Globus pallidus (tissue), 1 donor: ENCODE measurements around the gene PTPRT.

Experiments used
- DNase-seq: peaks from one replicate; pipeline ENCODE4 v3.0.0-alpha.2; 2015; ENCODE audit warnings: low spot score

PTPRT gene

GRCh38 chr20:42549496-42549895, 640.2 kb downstream of the PTPRT start:
- DNase-seq, result no peak

- no peak for DNase-seq
These were observed 644.8 kb downstream of the PTPRT start for GRCh38 chr20:42544926-42545325.

DNA sequence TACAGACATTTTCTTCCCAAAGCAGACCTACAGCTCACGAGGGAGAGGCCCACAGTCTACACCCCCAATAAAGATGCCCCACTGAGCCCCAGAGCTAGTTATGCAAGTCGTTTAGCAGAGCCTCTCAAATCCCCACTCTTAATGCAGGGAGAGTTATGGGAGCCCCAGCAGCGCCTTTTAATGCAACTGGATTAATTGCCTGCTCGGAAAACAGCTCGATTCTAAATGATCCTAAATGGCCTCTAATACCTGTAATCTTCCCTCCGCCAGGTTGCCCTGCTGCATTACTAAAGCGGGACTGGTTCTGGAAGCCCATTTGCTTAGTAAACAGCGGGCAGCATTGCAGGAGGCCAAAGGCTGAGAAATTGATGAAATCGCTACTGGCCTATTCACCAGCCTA, 656.9 kb downstream of the PTPRT start:
- DNase-seq, result no peak

DNA sequence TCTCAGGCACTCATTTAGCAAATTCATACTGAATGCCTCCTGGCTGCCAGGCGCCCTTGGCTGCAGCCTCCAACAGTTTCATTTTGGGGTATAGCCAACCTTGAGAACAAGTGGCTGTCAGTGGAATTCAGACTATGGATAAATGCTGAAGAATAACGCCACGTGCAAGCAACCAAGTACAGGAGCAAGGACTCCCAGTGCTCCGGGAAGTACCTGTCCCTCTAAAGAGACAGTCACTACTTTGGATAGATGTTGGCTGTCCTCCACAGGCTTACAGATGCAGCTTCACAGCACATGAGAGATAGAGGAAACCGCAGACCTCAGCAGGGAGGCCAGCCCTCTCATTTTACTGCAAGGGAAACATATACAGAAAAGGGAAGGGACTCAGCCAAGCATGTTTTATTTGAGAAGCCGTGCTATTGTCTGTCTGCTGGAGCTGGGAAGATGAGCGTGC, 658.2 kb downstream of the PTPRT start:
- peak; percentile 39 for DNase-seq

DNA sequence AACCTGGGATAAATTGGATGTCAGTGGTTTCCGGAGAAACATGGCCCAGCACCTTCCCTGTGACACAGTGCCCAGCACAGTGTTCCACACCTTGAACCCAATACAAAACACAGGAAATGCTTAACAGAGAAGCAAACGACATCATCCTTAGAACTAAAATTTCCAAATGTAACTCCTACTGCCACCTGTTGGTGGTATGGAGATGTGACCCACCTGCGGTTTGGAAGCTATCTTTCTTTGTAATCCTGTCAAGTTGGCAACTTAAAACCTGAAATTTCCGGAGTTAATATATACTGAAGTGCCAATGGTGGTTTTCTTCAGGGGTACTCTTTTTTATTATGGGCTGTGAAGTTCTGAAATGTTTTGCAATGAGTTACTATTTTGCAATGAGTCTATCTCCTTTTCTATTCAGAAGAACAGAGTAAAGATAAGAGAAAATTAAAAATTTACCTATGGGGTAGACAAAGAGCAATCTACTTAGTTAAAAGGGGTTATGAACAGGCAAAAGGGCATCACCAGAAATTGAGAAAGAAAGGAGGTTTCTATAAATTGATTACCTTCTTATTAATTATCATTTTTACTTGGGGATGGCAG, 658.8 kb downstream of the PTPRT start:
- peak; percentile 35 for DNase-seq

DNA sequence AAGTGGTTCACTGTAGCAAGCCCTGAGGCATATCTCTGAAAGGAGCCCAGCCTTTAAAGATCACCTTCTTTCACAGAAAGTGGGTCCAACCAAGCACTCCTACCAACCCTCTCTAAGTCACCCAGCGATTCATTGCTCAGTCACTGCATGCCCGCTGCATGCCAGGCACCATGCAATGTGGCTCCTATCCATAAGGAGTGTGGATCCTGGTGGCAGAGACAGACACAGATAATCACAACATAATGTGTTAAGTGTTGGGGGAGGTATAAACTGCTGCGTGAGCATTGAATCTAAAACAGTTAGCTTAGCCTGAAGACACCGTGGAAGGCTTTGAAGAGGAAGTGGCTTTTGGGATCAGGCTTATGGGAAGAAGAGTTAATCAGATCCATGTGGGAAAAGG, 659.5 kb downstream of the PTPRT start:
- DNase-seq, result no peak

GRCh38 chr20:42524058-42524457, 665.6 kb downstream of the PTPRT start:
- DNase-seq, result no peak

- no peak for DNase-seq
These were observed 673.0 kb downstream of the PTPRT start for GRCh38 chr20:42516692-42517091.

DNA sequence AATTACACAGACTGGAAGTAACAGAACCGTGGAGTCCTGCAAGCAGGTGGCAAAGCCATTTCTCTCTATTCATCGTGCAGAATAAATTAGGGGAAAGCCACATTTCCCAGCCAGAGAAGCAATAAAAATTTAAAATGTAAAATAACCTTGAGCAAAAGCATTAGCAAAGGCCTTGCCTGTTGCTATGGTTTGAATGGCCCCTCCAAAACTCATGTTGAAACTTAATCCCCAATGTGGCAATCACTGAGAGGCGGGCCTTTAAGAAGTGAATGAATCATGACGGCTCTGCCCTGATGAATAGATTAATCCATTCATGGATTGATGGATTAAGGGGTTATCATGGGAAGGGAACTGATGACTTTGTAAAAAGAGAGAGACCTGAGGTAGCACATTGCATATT, 679.0 kb downstream of the PTPRT start:
- DNase-seq, result no peak

DNA sequence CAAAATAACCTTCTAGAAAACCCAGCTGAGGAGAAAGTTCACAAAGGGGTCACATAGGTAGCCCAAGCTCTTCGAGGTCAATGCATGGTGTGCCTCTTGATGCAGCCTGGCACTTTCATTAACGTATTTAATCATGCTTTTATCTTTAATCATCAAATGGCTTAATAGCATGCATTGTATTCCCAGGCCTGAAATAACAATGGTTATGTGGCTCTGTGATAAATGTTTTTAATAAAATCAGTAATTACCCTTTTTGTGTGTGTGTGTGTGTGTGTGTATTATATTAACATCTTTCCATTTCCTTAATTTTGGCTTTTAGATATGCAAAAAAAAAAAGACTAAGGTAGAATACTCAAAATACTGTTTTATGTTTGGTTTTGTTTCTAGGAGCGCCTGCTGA, 681.8 kb downstream of the PTPRT start:
- no peak for DNase-seq

DNA sequence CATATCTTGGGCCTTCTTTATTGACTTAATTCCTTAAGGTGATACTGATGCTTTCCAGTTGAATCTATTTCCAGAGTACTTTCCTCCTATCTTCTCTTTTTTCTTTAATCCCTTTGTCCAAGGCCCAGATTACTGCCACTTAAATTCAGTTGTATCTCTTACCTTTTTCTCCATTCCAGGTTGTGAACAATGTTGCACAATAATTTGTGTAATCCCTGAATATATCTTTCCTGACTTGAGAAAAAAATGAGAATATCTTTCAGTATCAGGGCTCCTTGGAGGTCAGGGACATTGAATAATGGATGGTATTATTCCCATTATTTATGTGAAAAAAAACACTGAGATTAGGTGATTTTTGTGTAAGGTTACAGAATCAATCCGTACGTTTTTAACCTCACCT, 683.3 kb downstream of the PTPRT start:
- DNase-seq, result no peak

- DNase-seq, result no peak
These were observed 687.1 kb downstream of the PTPRT start for GRCh38 chr20:42502591-42502990.

GRCh38 chr20:42496595-42496994, 693.1 kb downstream of the PTPRT start:
- no peak for DNase-seq

- DNase-seq, result no peak
These were observed 695.4 kb downstream of the PTPRT start for GRCh38 chr20:42494290-42494689.

- peak; percentile 29 for DNase-seq
These were observed 696.7 kb downstream of the PTPRT start for GRCh38 chr20:42493001-42493400.

DNA sequence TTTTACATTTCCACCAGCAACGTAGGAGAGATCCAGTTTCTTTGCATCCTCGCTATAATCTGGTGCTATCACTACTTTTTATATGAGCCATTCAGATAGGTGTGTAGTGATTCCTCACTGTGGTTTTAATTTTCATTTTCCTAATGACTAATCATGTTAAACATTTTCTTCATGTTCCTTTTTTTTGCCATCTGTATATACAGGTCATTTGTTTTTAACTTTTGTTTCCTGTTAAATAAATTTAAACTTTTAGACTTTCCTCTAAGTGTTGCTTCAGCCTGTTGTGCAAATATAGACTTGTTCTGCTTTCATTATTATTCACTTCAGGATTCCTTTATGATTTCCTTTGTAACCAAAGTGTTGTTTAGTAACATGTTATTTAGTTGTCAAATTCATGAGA, 697.4 kb downstream of the PTPRT start:
- DNase-seq, result no peak

DNA sequence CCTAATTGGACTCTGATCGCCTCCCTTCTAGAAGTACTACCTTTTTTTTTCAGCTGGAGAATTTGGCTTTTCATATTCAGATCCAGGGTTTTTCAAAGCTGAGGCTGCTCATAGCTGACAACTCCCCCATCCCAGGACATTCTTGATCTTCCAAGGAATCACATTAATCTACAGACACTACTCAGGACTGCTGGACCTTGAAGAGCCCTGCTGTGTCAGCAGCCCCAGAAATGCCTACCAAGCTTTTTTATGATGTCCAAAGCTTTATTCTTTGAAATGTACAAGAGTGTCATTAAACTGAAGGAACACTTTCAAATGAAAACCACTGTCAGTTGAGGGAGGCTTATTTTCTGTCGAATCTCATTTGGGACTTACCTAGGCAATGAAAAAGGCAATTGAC, 704.1 kb downstream of the PTPRT start:
- DNase-seq, result no peak

DNA sequence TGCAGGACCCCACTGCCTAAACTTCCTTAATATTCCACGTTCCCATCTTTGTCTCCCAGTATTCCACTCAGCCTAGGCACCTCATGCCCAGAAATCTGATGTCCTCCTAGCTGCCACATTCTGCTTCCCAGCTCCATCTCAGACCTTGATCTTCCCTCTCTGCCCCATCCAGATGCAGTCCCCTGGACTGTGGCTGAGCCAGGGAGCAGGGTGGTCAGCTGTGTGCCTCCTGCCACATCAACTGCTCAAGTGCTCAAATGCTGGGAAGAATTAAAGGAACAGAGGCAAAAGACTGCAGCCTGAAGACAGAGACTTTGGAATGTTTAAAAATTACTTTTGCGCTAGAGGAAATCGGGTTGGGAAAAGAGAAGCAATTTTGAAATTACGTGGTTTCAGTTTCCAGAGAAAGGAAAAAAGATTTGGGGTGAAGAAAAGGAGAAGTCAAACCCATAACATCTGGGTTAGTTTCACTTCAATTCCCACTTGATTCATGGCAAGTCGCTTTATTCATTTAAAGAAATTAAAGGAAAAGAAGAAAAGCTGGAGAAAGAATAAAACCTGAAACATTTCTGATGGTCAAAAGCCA, 704.8 kb downstream of the PTPRT start:
- peak; percentile 29 for DNase-seq

GRCh38 chr20:42484335-42484734, 705.4 kb downstream of the PTPRT start:
- DNase-seq, result no peak

DNA sequence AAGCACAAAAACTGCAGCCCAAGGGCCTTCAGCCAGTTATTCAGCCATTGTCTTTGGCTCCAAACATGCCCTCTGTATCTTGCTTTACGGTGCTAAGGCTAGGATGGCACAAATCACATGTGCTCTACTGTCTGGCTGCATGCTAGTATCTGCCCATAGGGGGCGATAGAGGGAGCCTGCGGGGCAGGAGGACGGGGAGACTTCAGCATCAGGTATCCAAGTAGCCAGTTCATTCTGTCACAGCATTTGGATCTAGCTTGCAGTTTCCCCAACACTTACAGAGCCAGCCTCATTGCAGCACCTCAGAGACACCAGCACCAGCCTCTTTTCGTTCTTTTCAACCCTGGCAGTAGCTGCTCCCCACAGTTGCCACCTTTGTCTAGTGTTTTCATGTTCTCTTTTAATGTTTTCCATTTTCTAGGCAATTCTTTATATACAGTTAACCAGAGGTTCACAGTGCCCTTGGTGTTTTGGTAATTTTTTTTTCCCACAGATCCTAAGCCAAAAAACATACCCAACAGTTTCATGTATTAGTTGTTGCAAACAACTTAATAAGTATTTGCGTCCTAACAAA, 705.9 kb downstream of the PTPRT start:
- DNase-seq, result peak; percentile 26

DNA sequence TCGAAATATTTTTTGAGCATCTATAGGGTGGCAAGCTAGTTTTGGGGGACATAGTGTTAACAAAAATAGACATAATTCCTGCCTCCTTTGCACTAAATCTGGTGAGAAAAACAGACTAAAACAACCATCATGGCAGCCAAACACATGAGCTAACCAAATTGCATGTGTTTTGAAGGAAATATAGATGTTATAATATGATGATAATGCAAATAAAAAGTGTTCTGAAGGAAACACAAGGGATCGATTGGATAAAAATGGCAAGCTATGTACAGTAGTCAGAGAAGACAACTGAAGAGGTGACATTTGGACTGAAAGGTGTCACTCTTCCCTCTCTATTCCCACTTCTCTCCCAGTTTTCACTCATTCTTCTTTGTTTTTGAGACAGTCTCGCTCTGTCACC, 706.9 kb downstream of the PTPRT start:
- DNase-seq, result no peak

DNA sequence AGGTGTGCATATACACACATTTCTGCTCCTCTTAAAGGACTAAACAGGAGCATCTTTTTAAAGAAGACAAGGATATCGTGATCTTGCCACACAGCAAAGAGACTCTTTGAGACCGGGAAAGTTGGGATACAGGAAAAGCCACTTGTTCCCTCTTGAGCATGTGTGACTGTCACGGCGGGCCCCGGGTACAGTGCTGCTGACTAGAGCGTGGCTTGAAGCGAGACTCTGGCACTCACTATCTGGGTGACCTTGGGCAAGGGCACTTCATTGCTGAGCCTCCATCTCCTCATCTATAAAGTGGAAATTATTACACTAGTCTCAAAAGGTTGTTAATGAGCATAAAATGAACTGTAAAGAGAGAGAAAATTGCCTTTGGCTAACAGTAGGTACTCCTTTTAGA, 713.9 kb downstream of the PTPRT start:
- DNase-seq, result no peak

DNA sequence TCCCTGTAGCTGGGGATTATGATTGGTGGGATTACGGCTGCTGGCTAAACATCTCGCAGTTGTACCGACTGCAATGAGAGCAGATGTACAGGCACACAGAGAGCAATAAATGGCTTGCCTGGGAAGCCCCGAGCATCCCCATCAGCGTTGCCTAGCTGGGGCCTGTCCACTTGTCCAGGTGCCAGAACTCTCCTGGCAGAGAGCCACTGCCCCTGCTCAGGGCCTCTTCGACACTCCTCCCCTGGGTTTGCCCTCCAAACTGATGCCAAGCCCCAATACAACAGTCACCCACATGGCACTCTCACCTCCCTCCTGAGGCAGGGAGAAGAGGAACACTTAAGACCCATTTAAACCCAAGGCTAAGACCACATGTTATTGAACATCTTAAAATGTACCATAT, 715.1 kb downstream of the PTPRT start:
- no peak for DNase-seq

- no peak for DNase-seq
These were observed 717.5 kb downstream of the PTPRT start for GRCh38 chr20:42472198-42472597.
